DND-41 (cell line): ENCODE results near the gene HCN4.

Experiments
- ATAC-seq: fragments of 200-7000 bp; cut with Tn5 transposase; 3 replicates; pipeline ENCODE4 v1.9.1; 2021; ENCODE audit warnings: low read depth; ENCODE audit not compliant: insufficient read depth
- DNase-seq: peaks from one replicate; pipeline ENCODE4 v3.0.0-alpha.2; 2020
- H2AFZ ChIP-seq: 2 replicates; pipeline ENCODE4 v1.6.0; 2012; ENCODE audit warnings: low read depth, low read length
- H3K27ac ChIP-seq: 2 replicates; pipeline ENCODE4 v1.5.1; 2012; ENCODE audit warnings: low read length, inconsistent platforms
- H3K27me3 ChIP-seq: fragments of 200-600 bp; sonication (generic); 2 replicates; pipeline ENCODE4 v1.6.0; 2012; ENCODE audit warnings: low read length, mild to moderate bottlenecking, inconsistent platforms; ENCODE audit not compliant: insufficient read depth, poor library complexity
- H3K36me3 ChIP-seq: 2 replicates; pipeline ENCODE4 v1.5.1; 2012; ENCODE audit warnings: low read length, inconsistent platforms; ENCODE audit not compliant: insufficient read depth
- H3K4me1 ChIP-seq: 2 replicates; pipeline ENCODE4 v1.5.1; 2012; ENCODE audit warnings: mild to moderate bottlenecking, low read length; ENCODE audit not compliant: insufficient read depth
- H3K4me2 ChIP-seq: 2 replicates; pipeline ENCODE4 v1.6.0; 2012; ENCODE audit warnings: mild to moderate bottlenecking, moderate library complexity, low read length, inconsistent platforms; ENCODE audit not compliant: insufficient read depth
- H3K4me3 ChIP-seq, 2 experiments: fragments of 200-600 bp in 1 of 2; shearing (Covaris generic) in 1 of 2; 2 replicates each; pipeline ENCODE4 v1.5.1; 2012 to 2016; ENCODE audit warnings: inconsistent platforms in 2 of 2, low read length in 2 of 2, mild to moderate bottlenecking in 2 of 2, low read depth in 1 of 2, moderate library complexity in 1 of 2
- H3K79me2 ChIP-seq: 2 replicates; pipeline ENCODE4 v1.6.0; 2012; ENCODE audit warnings: low read length, inconsistent platforms; ENCODE audit not compliant: insufficient read depth
- H3K9ac ChIP-seq: 2 replicates; pipeline ENCODE4 v1.6.0; 2012; ENCODE audit warnings: low read depth, mild to moderate bottlenecking, inconsistent platforms, low read length, moderate library complexity
- H3K9me3 ChIP-seq: 2 replicates; pipeline ENCODE4 v1.5.1; 2012; ENCODE audit warnings: low read length, moderate library complexity, mild to moderate bottlenecking, inconsistent platforms; ENCODE audit not compliant: insufficient read depth, severe bottlenecking
- H4K20me1 ChIP-seq: 2 replicates; pipeline ENCODE4 v1.6.0; 2012; ENCODE audit warnings: low read length; ENCODE audit not compliant: insufficient read depth
- CTCF ChIP-seq: IDR thresholded peaks from 2 replicates; pipeline ENCODE4 v1.5.1; 2012; ENCODE audit warnings: borderline replicate concordance, low read length, moderate library complexity, mild to moderate bottlenecking; ENCODE audit not compliant: poor library complexity, severe bottlenecking; ENCODE audit errors: extremely low read depth
- EZH2 ChIP-seq: IDR thresholded peaks from 3 replicates; pipeline ENCODE4 v1.6.1; 2012; ENCODE audit warnings: borderline replicate concordance, low read depth, mild to moderate bottlenecking, moderate library complexity, low read length, inconsistent platforms; ENCODE audit not compliant: severe bottlenecking

The HCN4 gene

GRCh38 chr15:73355612-73356265 is 13.0 kb downstream of the HCN4 start:
- Histone ChIP-seq H3K9me3 (no peaks in the 10 kb centered on the region), H3K9ac (no peak overlapping the region), H4K20me1 (no peaks in the 10 kb centered on the region; the same call in 1 of the 2 replicates), H3K27ac (no peak overlapping the region), H3K4me2 (no peak overlapping the region), H3K36me3 (no peaks in the 10 kb centered on the region), H2AFZ (no peak overlapping the region), H3K27me3 (peaks cover 13% of the 10 kb centered on the region), H3K79me2 (no peaks in the 10 kb centered on the region), H3K4me3 (no peak overlapping the region), H3K4me1 (no peaks in the 10 kb centered on the region)
- TF ChIP-seq EZH2 (no peak), CTCF (no peak)
- DNase-seq (no peak), ATAC-seq (no peak)

DNA sequence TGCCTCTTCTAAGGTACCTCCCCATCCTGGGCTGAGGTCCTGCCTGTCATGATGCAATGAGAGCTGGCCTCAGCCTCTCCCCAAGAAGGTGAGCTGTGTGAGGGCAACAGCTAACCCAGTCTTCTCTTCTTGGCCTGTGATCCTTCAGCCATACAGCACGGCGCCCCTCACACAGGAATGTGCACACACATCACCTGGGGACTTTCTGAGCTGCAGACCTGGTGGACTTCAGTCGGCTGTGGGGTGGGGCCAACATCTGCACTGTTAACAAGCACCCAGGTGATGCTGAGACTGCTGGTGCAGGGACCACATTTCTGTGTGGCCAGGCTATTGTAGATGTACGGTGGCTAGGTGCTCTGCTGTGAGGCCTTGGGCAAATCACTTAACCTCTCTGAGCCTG is 14.5 kb downstream of the HCN4 start:
- H3K27me3 ChIP-seq = peaks cover 11% of the 10 kb centered on the region
- TF ChIP-seq CTCF (no peak), EZH2 (no peak)
- ATAC-seq (no peak), DNase-seq (no peak)
- peaks cover 4% of the 10 kb centered on the region; the same call in 1 of the 2 replicates for H4K20me1 ChIP-seq
- no peaks in the 10 kb centered on the region for H3K79me2 ChIP-seq
- no peaks in the 10 kb centered on the region for H3K4me1 ChIP-seq
- no peak overlapping the region for H3K4me2 ChIP-seq
- H3K4me3 ChIP-seq = no peak overlapping the region
- H3K36me3 ChIP-seq = no peaks in the 10 kb centered on the region
- H3K27ac ChIP-seq = no peak overlapping the region
- H2AFZ ChIP-seq = no peak overlapping the region
- H3K9ac ChIP-seq = no peak overlapping the region
- no peaks in the 10 kb centered on the region for H3K9me3 ChIP-seq

- H3K79me2 ChIP-seq = no peaks in the 10 kb centered on the region
- ATAC-seq (no peak), DNase-seq (no peak)
- no peak overlapping the region for H3K27ac ChIP-seq
- H3K9ac ChIP-seq = no peak overlapping the region
- no peak overlapping the region for H3K4me2 ChIP-seq
- H2AFZ ChIP-seq = no peak overlapping the region
- H3K27me3 ChIP-seq = peaks cover 9% of the 10 kb centered on the region
- H3K36me3 ChIP-seq = no peaks in the 10 kb centered on the region
- no peak for TF ChIP-seq EZH2
- no peak for TF ChIP-seq CTCF
- peaks cover 4% of the 10 kb centered on the region; the same call in 1 of the 2 replicates for H4K20me1 ChIP-seq
- no peak overlapping the region for H3K4me3 ChIP-seq
- H3K4me1 ChIP-seq = no peaks in the 10 kb centered on the region
- H3K9me3 ChIP-seq = no peaks in the 10 kb centered on the region
Observed at GRCh38 chr15:73353734-73354133, 15.0 kb downstream of the HCN4 start.

DNA sequence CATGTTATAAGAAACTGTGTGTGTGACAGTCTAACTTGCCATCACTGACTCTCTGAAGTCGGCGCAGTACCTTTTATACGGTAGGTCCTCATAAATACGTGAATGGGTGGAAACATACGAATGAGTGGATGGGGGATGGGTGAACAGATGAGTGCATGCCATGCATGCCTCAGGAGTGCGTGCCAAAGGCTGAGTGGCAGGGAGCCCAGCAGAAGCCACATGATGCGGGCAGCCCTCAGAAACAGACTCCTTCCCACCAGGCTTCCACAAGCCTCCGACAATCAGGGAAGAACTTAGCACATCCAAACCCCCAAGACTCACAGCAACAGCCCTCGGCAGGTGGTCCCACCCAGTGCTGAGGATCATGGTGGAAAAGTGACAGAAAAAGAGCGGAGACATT is 16.7 kb downstream of the HCN4 start:
- TF ChIP-seq CTCF = no peak
- no peak for TF ChIP-seq EZH2
- H3K9ac ChIP-seq = no peak overlapping the region
- no peaks in the 10 kb centered on the region for H3K4me1 ChIP-seq
- ATAC-seq (no peak), DNase-seq (no peak)
- no peaks in the 10 kb centered on the region for H3K9me3 ChIP-seq
- H3K79me2 ChIP-seq = no peaks in the 10 kb centered on the region
- no peak overlapping the region for H3K27ac ChIP-seq
- H3K4me2 ChIP-seq = no peak overlapping the region
- peaks cover 7% of the 10 kb centered on the region for H3K27me3 ChIP-seq
- H4K20me1 ChIP-seq = peaks cover 8% of the 10 kb centered on the region
- no peaks in the 10 kb centered on the region for H3K36me3 ChIP-seq
- H3K4me3 ChIP-seq = no peak overlapping the region
- no peak overlapping the region for H2AFZ ChIP-seq
